K562 (cell line): ENCODE measurements around the gene CFHR5. TPM values are rescaled to one million over a fixed set of nuclear protein-coding genes. Genes with fewer than 3 reads are reported as not detected.

Experiments
- BDP1 ChIP-seq: IDR thresholded peaks from 3 replicates; pipeline ENCODE4 v1.6.1; 2011; ENCODE audit not compliant: insufficient read length, insufficient read depth
- CSDE1 ChIP-seq, 2 experiments: fragments of 450-650 bp; IDR thresholded peaks; 2 replicates each; pipeline ENCODE4 v1.6.1; 2016; ENCODE audit warnings: mild to moderate bottlenecking in 1 of 2
- KLF16 ChIP-seq: IDR thresholded peaks from 2 replicates; pipeline ENCODE4 v1.6.1; 2016; ENCODE audit warnings: antibody characterized with exemption
- MBD2 ChIP-seq: sonication (generic); IDR thresholded peaks from 2 replicates; pipeline ENCODE4 v1.6.1; 2016; ENCODE audit warnings: low read depth, borderline replicate concordance
- NFATC3 ChIP-seq: fragments of 450-650 bp; IDR thresholded peaks from 2 replicates; pipeline ENCODE4 v1.6.1; 2017; ENCODE audit warnings: mild to moderate bottlenecking
- NFE2 ChIP-seq: IDR thresholded peaks from 2 replicates; pipeline ENCODE4 v1.6.1; 2014; ENCODE audit warnings: antibody characterized with exemption, low read depth
- PCBP2 ChIP-seq: fragments of 200-400 bp; formaldehyde crosslinking; IDR thresholded peaks from 2 replicates; pipeline ENCODE4 v1.6.1; 2018; ENCODE audit warnings: low read length, low read depth, mild to moderate bottlenecking, moderate library complexity; ENCODE audit not compliant: poor library complexity, severe bottlenecking
- POLR2G ChIP-seq: fragments of 200-400 bp; formaldehyde crosslinking; IDR thresholded peaks from 2 replicates; pipeline ENCODE4 v1.6.1; 2017; ENCODE audit warnings: low read depth, mild to moderate bottlenecking, antibody characterized with exemption, low read length, moderate library complexity
- RBM25 ChIP-seq: fragments of 200-400 bp; formaldehyde crosslinking; IDR thresholded peaks from 2 replicates; pipeline ENCODE4 v1.6.1; 2018; ENCODE audit warnings: low read length, low read depth, moderate library complexity; ENCODE audit not compliant: severe bottlenecking
- SP1 ChIP-seq: sonication (generic); formaldehyde crosslinking; IDR thresholded peaks from 2 replicates; pipeline ENCODE4 v1.8.1; 2022; ENCODE audit warnings: mild to moderate bottlenecking, missing genetic modification reagents
- USF2 ChIP-seq: sonication (generic); formaldehyde crosslinking; IDR thresholded peaks from 2 replicates; pipeline ENCODE4 v1.5.0; 2020; ENCODE audit warnings: missing genetic modification reagents
- YY1 ChIP-seq, 3 experiments: IDR thresholded peaks; 2 replicates each; pipeline ENCODE4 v1.6.1; 2011; ENCODE audit warnings: low read length in 2 of 3, mild to moderate bottlenecking in 2 of 3, moderate library complexity in 2 of 3, borderline replicate concordance in 1 of 3, control low read depth in 1 of 3, low read depth in 1 of 3; ENCODE audit not compliant: insufficient read depth in 3 of 3, insufficient replicate concordance in 2 of 3, control insufficient read depth in 1 of 3, insufficient read length in 1 of 3; ENCODE audit errors: extremely low read depth in 1 of 3
- ZBTB34 ChIP-seq: fragments of 250-450 bp; sonication (Bioruptor Pico); IDR thresholded peaks from 2 replicates; pipeline ENCODE4 v1.8.0; 2021; ENCODE audit warnings: mild to moderate bottlenecking, moderate library complexity
- ZNF140 ChIP-seq: fragments of 250-450 bp; sonication (Bioruptor Pico); IDR thresholded peaks from 2 replicates; pipeline ENCODE4 v1.8.0; 2021; ENCODE audit warnings: moderate library complexity, mild to moderate bottlenecking, inconsistent platforms
- ZNF766 ChIP-seq: fragments of 200-800 bp; sonication (Bioruptor generic); conservative IDR thresholded peaks from 2 replicates; pipeline ENCODE4 v1.6.1; 2016; ENCODE audit warnings: missing genetic modification characterization, missing compliant biosample characterization
- polyA plus RNA-seq, 8 experiments: library from polyadenylated mRNA; depleted of rRNA in 4 of 8; stranded (reverse) in 5 of 8; unstranded in 3 of 8; fragments of >200 nt; fragmentation: Nextera tagmentation in 2 of 8; fragmentation: Illumina TruSeq in 1 of 8; extraction: Ambion mirVana in 2 of 8; extraction: Trizol in 1 of 8; gene quantifications; 2 replicates each; pipeline versions ENCODE4 v1.2.1 to v1.2.3, GENCODE V29; 2011 to 2014; ENCODE audit warnings: inconsistent platforms in 1 of 8, missing spikeins in 1 of 8
- total RNA-seq, 7 experiments: library from RNA; depleted of rRNA in 6 of 7; stranded (reverse); fragments of >200 nt in 6 of 7; fragmentation: Illumina TruSeq in 2 of 7; extraction: Trizol in 2 of 7; gene quantifications; 2 replicates each; pipeline versions ENCODE4 v1.2.1 to v1.2.3, GENCODE V29; 2011 to 2021; ENCODE audit warnings: low replicate concordance in 1 of 7
- TF ChIP-seq, protein P1 (sequence below), 3 experiments: IDR thresholded peaks in 2 of 3; conservative IDR thresholded peaks in 1 of 3; 2 replicates each; pipeline ENCODE4 v1.5.1; 2011 to 2012; ENCODE audit warnings: low read length in 3 of 3, mild to moderate bottlenecking in 3 of 3, control low read depth in 2 of 3, improper control_type of control experiment in 1 of 3, inconsistent platforms in 1 of 3, low read depth in 1 of 3, mixed read lengths in 1 of 3, moderate library complexity in 1 of 3; ENCODE audit not compliant: insufficient read depth in 2 of 3
- TF ChIP-seq, protein P2 (sequence below): fragments of 450-650 bp; formaldehyde crosslinking; IDR thresholded peaks from 2 replicates; pipeline ENCODE4 v1.4.0; 2020; ENCODE audit warnings: mild to moderate bottlenecking, moderate library complexity
- TF ChIP-seq, protein P3 (sequence below): fragments of 250-450 bp; sonication (Bioruptor Pico); IDR thresholded peaks from 2 replicates; pipeline ENCODE4 v1.5.0; 2022; ENCODE audit warnings: mild to moderate bottlenecking

Gene CFHR5
- total and polyA plus RNA-seq, 9 of the 15 experiments (the other 6 are each of a cell fraction or from before 2014, with no cell fraction given) = not detected

DNA sequence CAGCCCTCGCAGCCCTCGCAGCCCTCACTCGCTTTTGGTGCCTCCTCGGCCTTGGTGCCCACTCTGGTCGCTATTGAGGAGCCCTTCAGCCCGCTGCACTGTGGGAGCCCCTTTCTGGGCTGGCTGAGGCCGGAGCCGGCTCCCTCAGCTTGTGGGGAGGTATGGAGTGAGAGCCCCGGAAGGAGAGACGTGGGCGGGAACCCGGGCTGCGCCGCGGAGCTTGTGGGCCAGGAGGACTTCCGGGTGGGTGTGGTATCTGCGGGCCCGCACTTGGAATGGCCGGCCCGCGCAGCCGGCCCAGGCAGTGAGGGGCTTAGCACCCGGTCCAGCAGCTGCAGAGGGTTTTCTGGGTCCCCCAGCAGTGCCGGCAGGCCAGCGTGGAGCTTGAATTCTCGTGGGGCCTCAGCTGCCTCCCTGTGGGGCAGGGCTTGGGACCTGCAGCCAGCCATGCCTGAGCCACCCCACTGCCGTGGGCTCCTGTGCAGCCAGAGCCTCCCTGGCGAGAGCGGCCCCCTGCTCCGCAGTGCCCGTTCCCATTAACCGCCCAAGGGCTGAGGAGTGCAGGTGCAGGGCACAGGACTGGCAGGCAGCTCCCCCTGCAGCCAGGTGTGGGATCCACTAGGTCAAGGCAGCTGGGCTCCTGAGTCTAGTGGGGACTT, 43.7 kb upstream of the CFHR5 start (continued):
- TF ChIP-seq, protein P1, sequence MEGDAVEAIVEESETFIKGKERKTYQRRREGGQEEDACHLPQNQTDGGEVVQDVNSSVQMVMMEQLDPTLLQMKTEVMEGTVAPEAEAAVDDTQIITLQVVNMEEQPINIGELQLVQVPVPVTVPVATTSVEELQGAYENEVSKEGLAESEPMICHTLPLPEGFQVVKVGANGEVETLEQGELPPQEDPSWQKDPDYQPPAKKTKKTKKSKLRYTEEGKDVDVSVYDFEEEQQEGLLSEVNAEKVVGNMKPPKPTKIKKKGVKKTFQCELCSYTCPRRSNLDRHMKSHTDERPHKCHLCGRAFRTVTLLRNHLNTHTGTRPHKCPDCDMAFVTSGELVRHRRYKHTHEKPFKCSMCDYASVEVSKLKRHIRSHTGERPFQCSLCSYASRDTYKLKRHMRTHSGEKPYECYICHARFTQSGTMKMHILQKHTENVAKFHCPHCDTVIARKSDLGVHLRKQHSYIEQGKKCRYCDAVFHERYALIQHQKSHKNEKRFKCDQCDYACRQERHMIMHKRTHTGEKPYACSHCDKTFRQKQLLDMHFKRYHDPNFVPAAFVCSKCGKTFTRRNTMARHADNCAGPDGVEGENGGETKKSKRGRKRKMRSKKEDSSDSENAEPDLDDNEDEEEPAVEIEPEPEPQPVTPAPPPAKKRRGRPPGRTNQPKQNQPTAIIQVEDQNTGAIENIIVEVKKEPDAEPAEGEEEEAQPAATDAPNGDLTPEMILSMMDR (IDR thresholded peaks at IDR 0.05 in 2 of 3, conservative IDR thresholded peaks at IDR 0.05 in 1 of 3; ENCODE audit: insufficient read depth in 2 of 3, low read depth in 1 of 3, low read length in 3 of 3) = peak; percentile 4 to 22 (median 17); a peak in 1 of 6 replicates
- TF ChIP-seq RBM25 (no peak), USF2 (no peak), NFATC3 (no peak), CSDE1 (IDR thresholded peaks at IDR 0.05) (no peak), NFE2 (no peak), POLR2G (peak; percentile 92), SP1 (peak; percentile 19; the same call in 1 of the 2 replicates), KLF16 (no peak), ZNF140 (CRISPR knock-in tag) (no peak), MBD2 (no peak), ZNF766 (CRISPR knock-in tag) (no peak), PCBP2 (no peak), YY1 (IDR thresholded peaks at IDR 0.05; ENCODE audit: borderline replicate concordance in 1 of 3, control insufficient read depth in 1 of 3, extremely low read depth in 1 of 3, insufficient read depth in 3 of 3, insufficient read length in 1 of 3, insufficient replicate concordance in 2 of 3, low read depth in 1 of 3, low read length in 2 of 3) (peak in 2 of 3 experiments; percentile 84 to 93), ZBTB34 (CRISPR knock-in tag) (no peak), BDP1 (no peak)
- TF ChIP-seq, protein P2, sequence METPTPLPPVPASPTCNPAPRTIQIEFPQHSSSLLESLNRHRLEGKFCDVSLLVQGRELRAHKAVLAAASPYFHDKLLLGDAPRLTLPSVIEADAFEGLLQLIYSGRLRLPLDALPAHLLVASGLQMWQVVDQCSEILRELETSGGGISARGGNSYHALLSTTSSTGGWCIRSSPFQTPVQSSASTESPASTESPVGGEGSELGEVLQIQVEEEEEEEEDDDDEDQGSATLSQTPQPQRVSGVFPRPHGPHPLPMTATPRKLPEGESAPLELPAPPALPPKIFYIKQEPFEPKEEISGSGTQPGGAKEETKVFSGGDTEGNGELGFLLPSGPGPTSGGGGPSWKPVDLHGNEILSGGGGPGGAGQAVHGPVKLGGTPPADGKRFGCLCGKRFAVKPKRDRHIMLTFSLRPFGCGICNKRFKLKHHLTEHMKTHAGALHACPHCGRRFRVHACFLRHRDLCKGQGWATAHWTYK (CRISPR knock-in tag) = peak; percentile 66; the same call in 1 of the 2 replicates
- TF ChIP-seq, protein P3, sequence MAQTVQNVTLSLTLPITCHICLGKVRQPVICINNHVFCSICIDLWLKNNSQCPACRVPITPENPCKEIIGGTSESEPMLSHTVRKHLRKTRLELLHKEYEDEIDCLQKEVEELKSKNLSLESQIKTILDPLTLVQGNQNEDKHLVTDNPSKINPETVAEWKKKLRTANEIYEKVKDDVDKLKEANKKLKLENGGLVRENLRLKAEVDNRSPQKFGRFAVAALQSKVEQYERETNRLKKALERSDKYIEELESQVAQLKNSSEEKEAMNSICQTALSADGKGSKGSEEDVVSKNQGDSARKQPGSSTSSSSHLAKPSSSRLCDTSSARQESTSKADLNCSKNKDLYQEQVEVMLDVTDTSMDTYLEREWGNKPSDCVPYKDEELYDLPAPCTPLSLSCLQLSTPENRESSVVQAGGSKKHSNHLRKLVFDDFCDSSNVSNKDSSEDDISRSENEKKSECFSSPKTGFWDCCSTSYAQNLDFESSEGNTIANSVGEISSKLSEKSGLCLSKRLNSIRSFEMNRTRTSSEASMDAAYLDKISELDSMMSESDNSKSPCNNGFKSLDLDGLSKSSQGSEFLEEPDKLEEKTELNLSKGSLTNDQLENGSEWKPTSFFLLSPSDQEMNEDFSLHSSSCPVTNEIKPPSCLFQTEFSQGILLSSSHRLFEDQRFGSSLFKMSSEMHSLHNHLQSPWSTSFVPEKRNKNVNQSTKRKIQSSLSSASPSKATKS (CRISPR knock-in tag) = no peak
